H9 (cell line): ENCODE measurements around the gene DCBLD1. TPM values are rescaled to one million over a fixed set of nuclear protein-coding genes. Genes with fewer than 3 reads are reported as not detected.

Source experiments
- DNase-seq: peaks from one replicate; pipeline ENCODE4 v3.0.0-alpha.2; 2017
- H2AFZ ChIP-seq: one replicate; pipeline ENCODE4 v1.6.1; 2013; ENCODE audit warnings: mild to moderate bottlenecking, low read length, control low read depth, moderate library complexity
- H2AK5ac ChIP-seq: 2 replicates; pipeline ENCODE4 v1.6.1; 2013; ENCODE audit warnings: low read length, control low read depth, mixed read lengths; ENCODE audit not compliant: insufficient read length
- H2BK120ac ChIP-seq: one replicate; pipeline ENCODE4 v1.6.1; 2013; ENCODE audit warnings: low read depth, mild to moderate bottlenecking, low read length, control low read depth, inconsistent platforms; ENCODE audit not compliant: poor library complexity, severe bottlenecking
- H2BK12ac ChIP-seq: 2 replicates; pipeline ENCODE4 v1.6.1; 2013; ENCODE audit warnings: low read length, control low read depth, mixed read lengths, low read depth; ENCODE audit not compliant: insufficient read length
- H2BK15ac ChIP-seq: 2 replicates; pipeline ENCODE4 v1.6.1; 2013; ENCODE audit warnings: low read depth, low read length, control low read depth
- H2BK20ac ChIP-seq: one replicate; pipeline ENCODE4 v1.6.1; 2013; ENCODE audit warnings: low read depth, mild to moderate bottlenecking, low read length, control low read depth, inconsistent platforms; ENCODE audit not compliant: poor library complexity, severe bottlenecking
- H2BK5ac ChIP-seq: 2 replicates; pipeline ENCODE4 v1.6.1; 2013; ENCODE audit warnings: low read length, control low read depth, mixed read lengths; ENCODE audit not compliant: insufficient read length
- H3K14ac ChIP-seq: 2 replicates; pipeline ENCODE4 v1.6.1; 2013; ENCODE audit warnings: low read length, control low read depth; ENCODE audit not compliant: insufficient read depth
- H3K18ac ChIP-seq: 2 replicates; pipeline ENCODE4 v1.6.1; 2013; ENCODE audit warnings: low read depth, mild to moderate bottlenecking, mixed read lengths, low read length, control low read depth; ENCODE audit not compliant: insufficient read length
- H3K23ac ChIP-seq: 2 replicates; pipeline ENCODE4 v1.6.1; 2013; ENCODE audit warnings: low read length, control low read depth, mixed read lengths, low read depth; ENCODE audit not compliant: insufficient read length
- H3K23me2 ChIP-seq: 2 replicates; pipeline ENCODE4 v1.6.1; 2013; ENCODE audit warnings: low read depth, mild to moderate bottlenecking, mixed read lengths, low read length, control low read depth; ENCODE audit not compliant: insufficient read length, poor library complexity, severe bottlenecking
- H3K27ac ChIP-seq: 2 replicates; pipeline ENCODE4 v1.5.1; 2013; ENCODE audit warnings: low read length, control low read depth, mixed read lengths, low read depth; ENCODE audit not compliant: insufficient read length
- H3K27me3 ChIP-seq: 2 replicates; pipeline ENCODE4 v1.6.1; 2013; ENCODE audit warnings: low read length, control low read depth, inconsistent platforms; ENCODE audit not compliant: insufficient read depth
- H3K4ac ChIP-seq: 2 replicates; pipeline ENCODE4 v1.6.1; 2013; ENCODE audit warnings: low read depth, mild to moderate bottlenecking, control low read depth, inconsistent platforms, low read length, moderate library complexity
- H3K4me1 ChIP-seq: 2 replicates; pipeline ENCODE4 v1.6.1; 2013; ENCODE audit warnings: low read length, control low read depth, inconsistent platforms; ENCODE audit not compliant: insufficient read depth
- H3K4me2 ChIP-seq: 2 replicates; pipeline ENCODE4 v1.6.1; 2013; ENCODE audit warnings: low read length, control low read depth, mixed read lengths; ENCODE audit not compliant: insufficient read length, insufficient read depth
- H3K56ac ChIP-seq: 2 replicates; pipeline ENCODE4 v1.6.1; 2013; ENCODE audit warnings: low read depth, mild to moderate bottlenecking, mixed read lengths, low read length, control low read depth; ENCODE audit not compliant: insufficient read length
- H3K79me1 ChIP-seq: 2 replicates; pipeline ENCODE4 v1.6.1; 2013; ENCODE audit warnings: low read depth, mild to moderate bottlenecking, moderate library complexity, low read length, control low read depth, inconsistent platforms; ENCODE audit not compliant: insufficient read depth, poor library complexity, severe bottlenecking
- H3K79me2 ChIP-seq: 2 replicates; pipeline ENCODE4 v1.6.1; 2013; ENCODE audit warnings: low read length, control low read depth, inconsistent platforms; ENCODE audit not compliant: insufficient read depth
- H3K9ac ChIP-seq: 2 replicates; pipeline ENCODE4 v1.6.1; 2013; ENCODE audit warnings: low read length, control low read depth, mixed read lengths; ENCODE audit not compliant: insufficient read length; ENCODE audit errors: extremely low read depth
- H3K9me3 ChIP-seq: one replicate; pipeline ENCODE4 v1.6.1; 2013; ENCODE audit warnings: low read depth, low read length, inconsistent platforms; ENCODE audit not compliant: control insufficient read depth
- H3T11ph ChIP-seq: one replicate; pipeline ENCODE4 v1.6.1; 2013; ENCODE audit warnings: mild to moderate bottlenecking, low read length, control low read depth, inconsistent platforms
- H4K20me1 ChIP-seq: one replicate; pipeline ENCODE4 v1.6.1; 2013; ENCODE audit not compliant: control insufficient read depth, insufficient read length, insufficient read depth
- H4K5ac ChIP-seq: 2 replicates; pipeline ENCODE4 v1.6.1; 2013; ENCODE audit warnings: low read depth, mild to moderate bottlenecking, mixed read lengths, low read length, control low read depth; ENCODE audit not compliant: insufficient read length
- H4K8ac ChIP-seq: replicated peaks from 2 replicates; pipeline ENCODE4 v1.6.1; 2013; ENCODE audit warnings: low read length, control low read depth, mixed read lengths, low read depth; ENCODE audit not compliant: insufficient read length
- H4K91ac ChIP-seq: 2 replicates; pipeline ENCODE4 v1.6.1; 2013; ENCODE audit warnings: low read depth, mild to moderate bottlenecking, moderate library complexity, mixed read lengths, low read length, control low read depth; ENCODE audit not compliant: insufficient read length
- H3K27ac Mint-ChIP-seq, 3 experiments: 2 replicates in 2 of 3; 3 replicates in 1 of 3; pipeline ENCODE4 v1.8.0; 2020 to 2021; ENCODE audit warnings: mixed read lengths in 3 of 3, mild to moderate bottlenecking in 1 of 3, moderate library complexity in 1 of 3
- H3K27me3 Mint-ChIP-seq: 2 replicates; pipeline ENCODE4 v1.8.0; 2021; ENCODE audit warnings: low read depth, mild to moderate bottlenecking, moderate library complexity, mixed read lengths
- H3K36me3 Mint-ChIP-seq, 3 experiments: 2 replicates in 2 of 3; 3 replicates in 1 of 3; pipeline ENCODE4 v1.8.0; 2020 to 2021; ENCODE audit warnings: low read depth in 3 of 3, mixed read lengths in 3 of 3; ENCODE audit not compliant: insufficient read depth in 1 of 3
- H3K4me1 Mint-ChIP-seq, 2 experiments: 2 replicates each; pipeline ENCODE4 v1.8.0; 2020; ENCODE audit warnings: mixed read lengths in 2 of 2
- H3K4me3 Mint-ChIP-seq, 2 experiments: 2 replicates in 1 of 2; 3 replicates in 1 of 2; pipeline ENCODE4 v1.8.0; 2020 to 2021; ENCODE audit warnings: mild to moderate bottlenecking in 2 of 2, mixed read lengths in 2 of 2, moderate library complexity in 1 of 2
- H3K9me3 Mint-ChIP-seq, 2 experiments: 2 replicates in 1 of 2; 3 replicates in 1 of 2; pipeline ENCODE4 v1.8.0; 2020; ENCODE audit warnings: mild to moderate bottlenecking in 2 of 2, mixed read lengths in 2 of 2, moderate library complexity in 1 of 2
- WGBS: extraction: QIAGEN DNeasy Blood & Tissue Kit; methylation state at CpG from one replicate; pipeline ENCODE4 v1.1.7; 2013; ENCODE audit warnings: missing lambda C conversion rate, low lambda C conversion rate, mixed read lengths; ENCODE audit not compliant: insufficient read length; ENCODE audit errors: extremely low coverage; 5-methylcytosine and 5-hydroxymethylcytosine counted together
- total RNA-seq: library from RNA; stranded (reverse); gene quantifications from 2 replicates; pipeline ENCODE4 v1.2.1, GENCODE V29; 2021
- TF ChIP-seq, protein P1 (sequence below): fragments of 200-600 bp; sonication (generic); conservative IDR thresholded peaks from 3 replicates; pipeline ENCODE4 v1.8.0; 2021; ENCODE audit warnings: antibody characterized with exemption, mild to moderate bottlenecking

Gene DCBLD1
- total RNA-seq, 1 experiment from 2014 or later = 10.1 TPM

- Histone ChIP-seq H3K9me3 (no peaks in the 10 kb centered on the region), H3K4me1 (no peaks in the 10 kb centered on the region), H3K9ac (no peak overlapping the region), H4K8ac (no peak overlapping the region), H2BK120ac (no peak overlapping the region), H3K79me2 (no peaks in the 10 kb centered on the region), H2BK12ac (no peak overlapping the region), H2BK20ac (no peak overlapping the region), H3K56ac (no peak overlapping the region), H3K23me2 (no peaks in the 10 kb centered on the region), H3K14ac (no peak overlapping the region), H3K79me1 (no peaks in the 10 kb centered on the region), H3K18ac (no peak overlapping the region), H4K5ac (no peak overlapping the region), H4K91ac (no peak overlapping the region), H3K27ac (no peak overlapping the region), H3K4ac (no peak overlapping the region), H2AFZ (no peak overlapping the region), H4K20me1 (no peaks in the 10 kb centered on the region), H3K23ac (no peak overlapping the region), H3K27me3 (no peaks in the 10 kb centered on the region), H3T11ph (no peak overlapping the region), H2BK15ac (no peak overlapping the region), H3K4me2 (no peak overlapping the region), H2AK5ac (no peak overlapping the region), H2BK5ac (no peak overlapping the region)
- Mint-ChIP-seq H3K4me3 (no peak overlapping the region), H3K27ac (no peak overlapping the region), H3K9me3 (no peaks in the 10 kb centered on the region), H3K4me1 (no peaks in the 10 kb centered on the region), H3K27me3 (no peaks in the 10 kb centered on the region; the same call in 1 of the 2 replicates), H3K36me3 (no peaks in the 10 kb centered on the region)
- no CpG with 5 or more reads among the region's 1 CpG for WGBS
- DNase-seq = no peak
- TF ChIP-seq, protein P1, sequence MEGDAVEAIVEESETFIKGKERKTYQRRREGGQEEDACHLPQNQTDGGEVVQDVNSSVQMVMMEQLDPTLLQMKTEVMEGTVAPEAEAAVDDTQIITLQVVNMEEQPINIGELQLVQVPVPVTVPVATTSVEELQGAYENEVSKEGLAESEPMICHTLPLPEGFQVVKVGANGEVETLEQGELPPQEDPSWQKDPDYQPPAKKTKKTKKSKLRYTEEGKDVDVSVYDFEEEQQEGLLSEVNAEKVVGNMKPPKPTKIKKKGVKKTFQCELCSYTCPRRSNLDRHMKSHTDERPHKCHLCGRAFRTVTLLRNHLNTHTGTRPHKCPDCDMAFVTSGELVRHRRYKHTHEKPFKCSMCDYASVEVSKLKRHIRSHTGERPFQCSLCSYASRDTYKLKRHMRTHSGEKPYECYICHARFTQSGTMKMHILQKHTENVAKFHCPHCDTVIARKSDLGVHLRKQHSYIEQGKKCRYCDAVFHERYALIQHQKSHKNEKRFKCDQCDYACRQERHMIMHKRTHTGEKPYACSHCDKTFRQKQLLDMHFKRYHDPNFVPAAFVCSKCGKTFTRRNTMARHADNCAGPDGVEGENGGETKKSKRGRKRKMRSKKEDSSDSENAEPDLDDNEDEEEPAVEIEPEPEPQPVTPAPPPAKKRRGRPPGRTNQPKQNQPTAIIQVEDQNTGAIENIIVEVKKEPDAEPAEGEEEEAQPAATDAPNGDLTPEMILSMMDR = no peak
Measured at GRCh38 chr6:117465691-117466090, 16.8 kb upstream of the DCBLD1 start.
